HCT116 (cell line): ENCODE results near the gene CUX1.
"Not testable (repeated sequence)": the region's sequence is repeated elsewhere in the genome, so short reads cannot be mapped to it uniquely, and the experiment has no call there.

ENCODE experiments used
- ATF3 ChIP-seq: IDR thresholded peaks from 2 replicates; pipeline ENCODE4 v1.6.1; 2012
- EGR1 ChIP-seq: IDR thresholded peaks from 2 replicates; pipeline ENCODE4 v1.6.1; 2012; ENCODE audit warnings: low read depth
- EZH2phosphoT487 ChIP-seq: fragments of 200-600 bp; IDR thresholded peaks from 2 replicates; pipeline ENCODE4 v1.6.1; 2018; ENCODE audit warnings: antibody characterized with exemption, borderline replicate concordance
- POLR2A ChIP-seq: IDR thresholded peaks from 2 replicates; pipeline ENCODE4 v1.7.0; 2011; ENCODE audit warnings: borderline replicate concordance; ENCODE audit not compliant: insufficient read depth, insufficient read length; ENCODE audit errors: extremely low read depth
- POLR2AphosphoS5 ChIP-seq: IDR thresholded peaks from 2 replicates; pipeline ENCODE4 v1.6.1; 2011; ENCODE audit warnings: mild to moderate bottlenecking, low read depth, low read length, moderate library complexity
- RAD21 ChIP-seq: IDR thresholded peaks from 2 replicates; pipeline ENCODE4 v1.6.1; 2012; ENCODE audit warnings: low read depth, mild to moderate bottlenecking
- SIN3A ChIP-seq: IDR thresholded peaks from 2 replicates; pipeline ENCODE4 v1.6.1; 2012; ENCODE audit warnings: low read depth
- TCF7L2 ChIP-seq: IDR thresholded peaks from 2 replicates; pipeline ENCODE4 v1.7.0; 2011; ENCODE audit warnings: borderline replicate concordance, inconsistent platforms; ENCODE audit not compliant: insufficient read depth, insufficient read length; ENCODE audit errors: extremely low read depth
- ZNF274 ChIP-seq: fragments of 200-500 bp; sonication (Bioruptor generic); IDR thresholded peaks from 2 replicates; pipeline ENCODE4 v1.6.1; 2014; ENCODE audit warnings: mild to moderate bottlenecking, low read depth, low read length, inconsistent platforms
- TF ChIP-seq, protein P1 (sequence below), 3 experiments: fragments of 200-600 bp in 1 of 3; sonication (generic) in 1 of 3; IDR thresholded peaks in 2 of 3; conservative IDR thresholded peaks in 1 of 3; 2 replicates each; pipeline ENCODE4 v1.5.1; 2012 to 2017; ENCODE audit warnings: low read depth in 2 of 3, low read length in 2 of 3, antibody characterized with exemption in 1 of 3, borderline replicate concordance in 1 of 3, control low read depth in 1 of 3, mild to moderate bottlenecking in 1 of 3, mixed read lengths in 1 of 3, mixed run types in 1 of 3, moderate library complexity in 1 of 3; ENCODE audit not compliant: insufficient read depth in 1 of 3
- TF ChIP-seq, protein P2 (sequence below): IDR thresholded peaks from 2 replicates; pipeline ENCODE4 v1.6.1; 2012

DNA sequence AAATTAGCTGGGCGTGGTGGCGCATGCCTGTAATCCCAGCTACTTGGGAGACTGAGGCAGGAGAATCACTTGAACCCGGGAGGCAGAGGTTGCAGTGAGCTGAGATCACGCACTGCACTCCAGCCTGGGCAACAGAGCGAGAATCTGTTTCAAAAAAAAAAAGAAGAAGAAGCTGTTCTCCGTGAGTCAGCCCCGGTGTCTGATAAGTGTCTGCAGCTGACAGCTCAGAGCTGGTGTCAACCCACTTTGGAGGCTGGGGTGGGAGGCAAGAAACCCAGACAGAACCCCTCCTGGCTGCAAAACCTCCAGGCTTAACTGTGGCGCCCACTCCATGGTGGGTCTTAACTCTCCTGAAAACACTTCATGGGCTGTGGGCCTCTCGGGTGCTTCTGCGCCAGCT is 170.6 kb downstream of the CUX1 start:
- TF ChIP-seq SIN3A, POLR2A, ZNF274, POLR2AphosphoS5, EZH2phosphoT487, RAD21, TCF7L2, EGR1, ATF3: not testable (repeated sequence)
- TF ChIP-seq, protein P1, sequence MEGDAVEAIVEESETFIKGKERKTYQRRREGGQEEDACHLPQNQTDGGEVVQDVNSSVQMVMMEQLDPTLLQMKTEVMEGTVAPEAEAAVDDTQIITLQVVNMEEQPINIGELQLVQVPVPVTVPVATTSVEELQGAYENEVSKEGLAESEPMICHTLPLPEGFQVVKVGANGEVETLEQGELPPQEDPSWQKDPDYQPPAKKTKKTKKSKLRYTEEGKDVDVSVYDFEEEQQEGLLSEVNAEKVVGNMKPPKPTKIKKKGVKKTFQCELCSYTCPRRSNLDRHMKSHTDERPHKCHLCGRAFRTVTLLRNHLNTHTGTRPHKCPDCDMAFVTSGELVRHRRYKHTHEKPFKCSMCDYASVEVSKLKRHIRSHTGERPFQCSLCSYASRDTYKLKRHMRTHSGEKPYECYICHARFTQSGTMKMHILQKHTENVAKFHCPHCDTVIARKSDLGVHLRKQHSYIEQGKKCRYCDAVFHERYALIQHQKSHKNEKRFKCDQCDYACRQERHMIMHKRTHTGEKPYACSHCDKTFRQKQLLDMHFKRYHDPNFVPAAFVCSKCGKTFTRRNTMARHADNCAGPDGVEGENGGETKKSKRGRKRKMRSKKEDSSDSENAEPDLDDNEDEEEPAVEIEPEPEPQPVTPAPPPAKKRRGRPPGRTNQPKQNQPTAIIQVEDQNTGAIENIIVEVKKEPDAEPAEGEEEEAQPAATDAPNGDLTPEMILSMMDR (IDR thresholded peaks at IDR 0.05 in 2 of 3, conservative IDR thresholded peaks at IDR 0.05 in 1 of 3; ENCODE audit: borderline replicate concordance in 1 of 3, insufficient read depth in 1 of 3, low read depth in 2 of 3, low read length in 2 of 3), result not testable (repeated sequence)
- TF ChIP-seq, protein P2, sequence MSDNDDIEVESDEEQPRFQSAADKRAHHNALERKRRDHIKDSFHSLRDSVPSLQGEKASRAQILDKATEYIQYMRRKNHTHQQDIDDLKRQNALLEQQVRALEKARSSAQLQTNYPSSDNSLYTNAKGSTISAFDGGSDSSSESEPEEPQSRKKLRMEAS, result not testable (repeated sequence)
